HG02943 (cell line): ENCODE results near the gene UCP2.

Source experiments
- ATAC-seq: cut with Tn5 transposase; IDR thresholded peaks from one replicate; pipeline ENCODE4 v1.9.1; 2021; ENCODE audit warnings: mild to moderate bottlenecking, low read depth, moderate library complexity; ENCODE audit not compliant: unreplicated experiment

The UCP2 gene

DNA sequence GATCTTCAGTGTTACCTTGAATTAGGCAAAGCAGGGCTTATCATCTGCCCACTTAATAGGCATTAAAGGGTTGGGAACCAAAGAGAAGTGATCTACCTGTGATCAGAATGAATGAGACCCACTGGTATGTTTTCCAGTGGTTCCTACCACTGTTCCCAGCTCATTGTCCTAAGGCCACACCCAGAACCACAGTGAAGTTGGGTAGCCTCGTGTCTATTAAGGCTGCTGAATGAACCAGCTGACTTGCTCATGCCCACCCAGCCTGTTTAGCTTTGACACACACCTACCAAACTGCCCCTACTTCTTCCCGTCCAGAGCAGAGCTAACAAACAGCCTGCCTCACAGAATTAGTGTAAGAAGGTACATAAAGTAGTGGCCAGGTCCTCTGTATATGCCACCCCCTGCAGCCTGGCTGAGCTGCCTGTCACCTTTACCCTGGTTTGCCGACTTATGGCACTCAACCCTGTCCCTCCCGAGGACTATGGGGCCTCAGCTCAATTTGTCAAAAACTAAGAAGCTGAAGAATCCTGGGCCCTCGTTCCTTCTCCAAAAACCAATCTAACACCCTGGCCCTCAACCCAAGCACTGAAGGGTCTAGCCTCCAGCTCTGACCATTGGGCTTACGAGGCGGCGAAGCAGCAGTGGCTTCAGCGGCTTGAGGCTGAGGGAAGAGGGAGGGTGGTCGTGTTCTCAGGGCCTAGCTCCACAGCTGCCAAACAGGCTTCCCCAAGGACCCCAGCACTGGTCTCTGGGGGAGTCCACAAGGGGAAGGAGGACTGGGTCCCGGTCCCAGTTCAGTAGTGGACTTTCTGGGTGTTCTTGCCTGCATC is 9.8 kb downstream of the UCP2 start:
- ATAC-seq: no peak

DNA sequence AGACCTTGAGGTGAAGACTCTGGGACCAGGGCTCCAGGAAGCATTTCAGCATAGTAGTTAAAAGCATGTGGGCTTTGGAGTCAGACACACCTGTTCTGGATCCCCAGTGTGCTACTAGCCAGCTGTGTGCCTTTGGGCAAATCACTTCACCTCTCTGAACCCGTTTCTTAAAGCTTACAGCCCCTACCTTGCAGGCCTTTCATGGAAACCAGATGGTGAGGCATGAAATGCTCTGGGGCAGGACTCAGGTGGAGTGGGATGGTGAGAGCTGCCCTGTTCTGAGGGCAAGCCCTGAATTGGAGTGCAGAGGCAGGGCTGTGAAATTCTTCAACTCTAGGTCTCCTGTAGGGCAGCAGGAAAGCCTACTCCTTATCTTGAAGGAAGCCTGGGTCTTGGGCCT is 10.5 kb downstream of the UCP2 start:
- ATAC-seq: no peak

DNA sequence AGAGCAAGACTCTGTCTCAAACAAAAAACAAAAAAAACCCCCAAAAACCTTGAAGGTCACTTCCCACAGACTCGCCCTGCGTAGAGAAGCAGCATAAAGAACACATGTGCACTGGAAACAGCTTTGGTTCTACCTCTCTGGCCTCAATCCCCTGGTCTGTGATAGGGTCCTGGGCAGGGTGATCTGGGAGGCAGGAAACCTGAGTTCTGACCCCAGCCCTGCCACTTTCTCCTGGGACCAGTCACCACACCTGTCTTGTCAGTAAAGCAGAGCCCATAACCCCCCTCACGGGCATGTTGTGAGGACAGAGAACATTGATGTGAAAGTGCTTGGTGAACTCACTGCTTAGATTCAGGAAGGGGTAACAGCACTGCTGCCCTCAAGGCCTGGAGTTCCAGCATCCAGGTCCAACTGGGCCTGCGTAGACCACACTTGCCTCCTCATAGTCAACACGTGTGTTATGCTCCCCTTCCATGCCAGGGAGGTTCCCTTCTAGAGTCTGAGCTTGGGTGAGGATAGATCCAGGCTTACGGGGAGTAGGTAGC is 11.4 kb downstream of the UCP2 start:
- no peak for ATAC-seq

DNA sequence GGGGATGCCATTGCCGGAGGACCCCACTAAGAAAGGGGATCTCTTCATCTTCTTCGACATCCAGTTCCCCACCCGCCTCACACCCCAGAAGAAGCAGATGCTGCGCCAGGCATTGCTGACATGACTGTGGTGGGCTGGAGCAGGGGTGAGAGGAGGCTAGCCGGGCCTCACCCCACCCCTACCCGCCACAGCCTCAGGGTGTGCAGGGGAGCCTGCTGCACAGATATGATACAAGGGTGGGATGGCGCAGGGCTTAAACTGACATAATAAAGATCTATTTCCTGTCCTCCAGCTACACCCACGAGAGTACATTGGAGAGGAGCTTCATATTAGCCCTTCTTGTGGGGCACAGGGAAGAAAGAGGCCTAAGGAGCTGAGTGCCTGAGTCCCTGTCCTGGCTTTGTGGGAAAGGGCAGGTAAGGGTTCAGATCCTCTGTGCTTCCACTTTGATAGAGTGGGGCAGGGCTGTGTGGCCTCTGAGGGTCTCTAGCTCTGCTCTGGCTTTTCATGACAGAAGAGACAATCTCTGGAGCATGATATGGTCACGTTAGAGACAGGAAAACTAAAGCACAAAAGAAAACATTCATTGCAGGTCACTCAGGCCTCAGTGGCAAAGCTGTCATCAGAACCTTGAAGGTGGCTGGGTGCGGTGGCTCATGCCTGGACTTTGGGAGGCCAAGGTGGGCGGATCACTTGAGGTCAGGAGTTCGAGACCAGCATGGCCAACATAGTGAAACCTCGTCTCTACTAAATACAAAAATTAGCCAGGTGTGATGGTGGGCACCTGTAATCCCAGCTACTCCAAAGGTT is 12.4 kb downstream of the UCP2 start:
- no peak for ATAC-seq

DNA sequence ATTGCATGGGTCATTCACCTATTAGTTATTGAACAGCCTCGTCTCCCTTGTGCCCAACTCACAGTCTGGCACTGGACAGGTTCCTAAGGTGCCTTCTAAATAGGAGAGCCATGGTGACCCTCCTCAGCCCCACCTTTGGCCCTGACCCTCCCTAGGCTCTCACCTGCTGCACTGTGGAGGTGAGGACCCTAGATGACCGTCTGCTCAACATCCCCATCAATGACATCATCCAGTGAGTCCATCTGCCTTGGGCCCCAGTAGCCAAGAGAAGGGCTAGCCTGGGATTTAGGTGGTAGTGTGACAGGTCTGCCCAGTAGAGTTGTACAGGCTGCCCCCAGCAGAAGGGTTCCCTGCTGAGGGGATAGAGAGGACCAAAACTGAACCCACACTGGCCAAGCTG is 13.6 kb downstream of the UCP2 start:
- ATAC-seq: no peak

DNA sequence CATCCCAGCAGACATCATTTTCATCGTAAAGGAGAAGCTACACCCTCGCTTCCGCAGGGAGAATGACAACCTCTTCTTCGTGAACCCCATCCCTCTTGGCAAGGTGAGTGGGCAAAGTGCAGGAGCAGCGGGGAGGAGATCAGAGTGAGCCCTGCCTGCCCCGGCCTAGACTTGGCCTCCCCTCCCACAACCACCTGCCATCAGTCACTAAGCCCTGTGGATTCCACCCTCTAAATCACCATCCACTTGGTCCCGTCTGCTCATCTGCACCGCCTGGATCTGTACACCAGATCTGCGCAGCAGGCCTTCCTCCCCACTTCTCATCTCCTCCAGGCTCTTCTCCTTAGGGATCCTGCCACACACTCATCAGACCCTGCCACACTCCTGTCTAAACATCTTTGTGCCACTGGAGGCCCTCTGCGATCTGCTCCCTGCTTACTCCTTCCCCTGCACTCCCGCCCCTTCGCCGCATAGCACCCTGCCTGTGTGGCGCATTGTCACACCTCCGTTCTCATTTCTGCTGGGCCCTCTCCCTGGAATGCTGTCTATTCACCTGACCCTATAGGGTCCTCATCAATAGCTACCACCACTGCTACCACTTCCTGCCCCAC is 14.2 kb downstream of the UCP2 start:
- ATAC-seq: no peak

DNA sequence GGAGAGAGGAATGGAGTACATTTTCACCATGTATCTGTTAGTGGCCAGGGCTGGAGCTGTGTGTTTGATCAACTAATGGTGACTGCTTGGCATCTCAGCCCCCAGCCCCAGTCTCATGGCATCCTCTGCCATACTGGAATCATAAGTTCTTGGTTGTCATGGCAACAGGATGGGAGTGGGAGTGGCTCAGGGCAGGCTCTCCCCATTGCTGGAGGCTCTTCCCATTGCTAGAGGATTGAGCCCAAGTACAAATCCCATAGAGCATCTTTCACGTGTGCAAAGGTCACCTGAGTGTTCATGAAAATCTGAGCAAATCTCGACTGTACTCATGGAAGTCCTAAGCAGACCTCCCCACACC is 16.9 kb downstream of the UCP2 start:
- ATAC-seq: no peak

DNA sequence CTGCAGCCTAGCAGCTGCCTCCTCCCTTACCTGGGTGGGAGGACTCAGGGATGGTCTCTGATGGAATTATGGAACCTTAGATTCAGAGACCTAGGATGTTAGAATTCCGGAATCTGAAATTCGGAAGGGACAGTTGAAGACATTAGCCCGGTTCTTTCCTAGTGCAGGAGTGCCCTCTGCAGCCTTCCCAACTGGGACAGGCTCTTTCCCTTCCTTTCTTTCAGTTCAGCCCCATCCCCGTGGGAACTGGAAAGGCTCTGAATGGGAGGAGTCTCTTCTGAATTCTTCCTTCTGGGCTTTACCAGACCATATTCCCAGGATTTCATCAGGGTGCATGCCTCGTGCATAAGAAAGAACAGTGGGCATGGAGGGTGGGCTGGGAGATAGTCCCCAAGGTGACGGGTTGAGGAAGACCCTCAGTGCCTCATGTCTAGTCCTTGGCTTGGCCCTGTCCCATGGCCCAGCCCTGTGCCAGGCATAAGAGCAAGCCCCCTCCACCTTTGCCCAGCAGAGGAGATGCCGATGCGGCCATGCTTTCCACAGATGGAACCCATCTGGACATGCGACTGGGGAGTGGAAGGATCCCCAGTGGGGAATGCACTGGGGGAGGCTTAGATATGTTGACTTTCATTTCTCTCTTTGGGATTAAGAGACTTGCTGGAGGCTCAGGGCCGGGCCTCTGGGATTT is 17.4 kb downstream of the UCP2 start:
- no peak for ATAC-seq

DNA sequence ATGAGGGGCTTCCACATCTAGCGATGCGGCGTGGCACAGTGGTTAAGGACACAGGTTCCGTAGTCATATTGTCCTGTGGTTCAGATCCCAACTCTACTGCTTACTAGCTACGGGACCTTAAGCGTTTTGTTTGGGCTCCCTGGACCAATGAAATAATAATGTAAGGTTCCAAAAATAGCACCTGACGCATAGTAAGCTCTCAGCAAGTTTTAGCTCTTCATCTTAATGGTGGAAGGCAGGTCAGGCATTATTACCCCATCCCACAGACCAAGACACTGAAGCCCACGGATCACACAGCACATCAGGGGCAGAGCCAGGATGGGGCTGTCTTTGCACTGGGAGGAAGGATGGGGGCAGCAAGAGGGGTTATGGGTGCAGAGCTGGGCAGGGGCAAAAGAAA is 18.8 kb downstream of the UCP2 start:
- no peak for ATAC-seq

DNA sequence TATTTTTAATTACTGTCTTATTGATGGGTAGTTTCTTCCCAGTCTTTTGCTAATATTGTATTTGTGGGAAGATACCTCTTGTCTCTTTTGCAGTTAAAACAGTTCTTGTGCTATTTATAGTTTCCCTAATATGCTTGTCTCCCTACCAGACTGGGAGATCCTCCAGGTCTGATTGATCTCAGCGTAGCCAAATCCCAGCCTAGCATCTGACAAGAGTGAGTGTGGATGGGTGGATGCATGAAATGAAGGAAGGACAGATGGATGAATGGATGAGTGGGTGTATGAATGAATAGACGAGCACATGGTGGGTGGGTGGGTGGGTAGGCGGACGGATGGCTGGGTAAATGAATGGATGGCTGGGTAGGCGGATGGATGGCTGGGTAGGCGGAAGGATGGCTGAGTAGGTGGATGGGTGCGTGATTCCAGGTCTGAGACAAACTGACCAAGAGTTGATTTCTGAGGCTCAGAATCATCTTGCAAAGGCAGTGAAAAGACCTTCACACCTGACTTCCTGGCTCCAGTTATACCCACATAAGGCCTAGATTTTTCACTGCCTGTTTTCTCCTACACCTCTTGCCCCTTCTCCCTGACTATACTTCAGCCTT is 20.4 kb downstream of the UCP2 start:
- no peak for ATAC-seq

DNA sequence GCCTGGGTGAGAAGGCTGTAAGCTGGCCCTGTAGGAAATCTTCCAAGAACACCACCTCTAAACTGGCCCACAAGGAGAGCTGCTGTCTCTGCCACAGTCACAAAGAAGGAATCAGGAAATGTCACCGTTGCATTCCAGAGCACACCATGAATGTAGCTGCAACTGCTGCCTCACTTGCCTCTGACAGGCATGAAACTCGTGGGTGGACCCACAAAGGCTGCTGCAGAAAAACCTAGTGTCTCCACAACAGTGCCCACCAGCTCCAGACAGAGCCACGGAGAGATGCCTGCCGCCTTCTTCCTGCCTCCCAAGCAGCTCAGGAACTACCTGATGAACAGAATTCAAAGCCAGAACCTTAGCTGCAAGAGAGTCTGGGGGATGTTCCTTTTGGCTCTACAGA is 21.3 kb downstream of the UCP2 start:
- no peak for ATAC-seq

DNA sequence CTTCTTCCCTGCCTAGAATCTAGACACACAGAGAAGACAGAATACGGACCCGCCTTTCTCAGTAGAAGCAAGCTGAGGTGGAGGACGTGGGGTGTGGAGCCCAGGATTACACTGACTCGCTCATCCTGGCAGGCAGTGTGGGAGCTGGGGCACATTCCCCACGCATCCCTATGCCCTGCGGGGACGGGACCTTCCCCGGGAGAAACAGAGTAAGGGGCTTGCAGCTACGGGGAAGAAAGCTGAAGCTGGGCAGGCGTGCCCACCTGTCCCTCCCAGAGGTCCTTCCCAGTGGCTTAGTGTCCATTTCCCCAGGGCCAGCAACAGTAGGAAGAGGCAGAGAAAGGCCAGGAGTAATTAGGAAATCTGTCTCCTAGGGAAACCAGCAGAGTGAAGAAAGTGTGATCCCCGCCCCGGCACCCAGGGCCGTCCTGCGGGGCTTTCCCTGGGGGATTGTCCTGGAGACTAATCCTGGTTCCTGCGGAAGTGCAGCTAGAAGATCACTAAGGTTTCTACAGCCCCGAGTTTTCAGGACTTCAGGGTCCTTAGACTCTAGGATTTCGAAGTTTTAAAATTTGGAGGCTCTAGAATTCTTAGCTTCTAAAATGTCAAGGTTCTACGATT is 24.0 kb downstream of the UCP2 start:
- ATAC-seq: no peak

DNA sequence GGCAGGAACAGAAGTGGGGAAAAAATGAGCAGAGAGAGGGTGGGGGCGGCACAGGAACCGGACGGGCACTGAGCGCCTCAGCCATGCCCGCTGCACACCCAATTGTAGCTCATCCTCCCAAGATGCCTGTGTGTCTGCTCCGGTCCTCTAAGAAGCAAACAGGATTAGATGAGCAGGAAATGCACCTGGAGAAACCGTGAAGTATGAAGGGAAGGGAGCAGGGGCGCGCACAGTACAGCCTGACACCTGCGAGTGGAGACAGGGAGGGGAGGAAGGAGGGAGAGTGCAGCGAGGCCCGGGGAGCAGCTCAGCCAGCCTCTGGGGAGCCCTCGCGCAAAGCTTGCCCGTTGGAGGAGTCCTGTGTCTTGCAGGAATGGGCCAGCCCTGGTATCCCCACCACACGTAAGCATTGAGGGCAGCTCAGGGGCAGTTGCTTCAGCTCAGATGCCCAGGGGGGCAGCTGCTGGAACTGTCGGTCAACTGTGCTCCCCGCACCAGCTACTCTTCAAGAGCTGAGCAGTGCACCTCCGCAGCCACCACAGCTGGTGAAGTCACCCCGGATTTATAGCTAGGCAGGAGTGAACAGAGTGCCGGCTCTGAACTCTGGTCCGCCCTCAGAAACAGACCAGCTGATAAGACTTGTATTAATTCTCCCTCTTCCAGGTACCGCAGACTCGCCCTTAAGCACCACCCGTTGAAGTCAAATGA is 24.8 kb downstream of the UCP2 start:
- ATAC-seq: no peak

DNA sequence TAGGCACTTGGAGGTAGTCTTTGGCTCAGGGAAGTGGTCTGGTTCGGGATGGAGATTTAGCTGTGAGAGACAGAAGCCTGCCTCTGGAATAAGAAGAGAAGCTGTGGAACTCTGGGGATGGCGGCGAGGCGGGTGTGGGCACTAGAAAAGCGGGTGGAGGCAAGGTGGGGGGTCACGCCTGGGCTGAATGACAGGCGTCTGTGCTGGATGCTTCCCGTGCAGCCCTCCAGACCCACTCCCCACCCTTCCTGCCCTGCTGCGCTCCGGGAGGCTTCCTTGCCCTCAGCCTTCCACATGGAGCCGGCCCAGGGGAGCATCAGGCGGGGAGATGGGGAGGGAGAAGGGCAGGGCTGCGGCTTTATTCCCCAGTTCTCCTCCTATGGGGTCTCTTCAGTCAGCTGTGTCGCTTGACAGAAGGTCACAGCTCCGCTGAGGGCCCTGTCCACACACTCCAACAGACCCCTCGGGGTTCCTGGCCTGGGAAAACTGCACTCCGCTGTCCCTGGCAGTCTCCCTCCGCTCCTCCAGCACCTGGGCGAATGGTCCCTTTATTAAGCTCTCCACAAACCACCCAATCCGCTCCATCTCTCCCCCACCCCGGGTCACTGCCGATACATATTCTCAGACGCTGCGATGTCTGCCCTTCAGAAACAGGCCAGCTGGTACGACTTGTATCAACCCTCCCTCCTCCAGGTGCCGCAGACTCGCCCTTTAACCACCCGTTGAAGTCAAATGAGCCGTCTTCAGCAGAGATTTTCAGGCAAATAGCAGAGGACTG is 25.6 kb downstream of the UCP2 start:
- no peak for ATAC-seq

DNA sequence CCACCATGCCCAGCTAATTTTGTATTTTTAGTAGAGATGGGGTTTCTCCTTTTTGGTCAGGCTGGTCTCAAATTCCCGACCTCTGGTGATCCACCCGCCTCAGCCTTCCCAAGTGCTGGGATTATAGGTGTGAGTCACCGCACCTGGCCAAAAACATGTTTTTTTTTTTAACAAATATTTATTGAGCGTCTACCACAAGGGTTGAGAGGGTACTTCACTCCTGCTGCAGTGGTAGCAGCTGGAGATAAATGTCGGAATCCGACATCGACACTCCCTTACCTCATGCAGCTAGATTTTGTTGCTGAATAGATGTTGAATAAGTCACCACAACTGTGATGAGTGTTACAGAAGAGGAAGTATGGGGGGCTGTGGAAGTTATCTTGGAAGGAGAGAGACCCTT is 30.8 kb downstream of the UCP2 start:
- ATAC-seq: no peak

DNA sequence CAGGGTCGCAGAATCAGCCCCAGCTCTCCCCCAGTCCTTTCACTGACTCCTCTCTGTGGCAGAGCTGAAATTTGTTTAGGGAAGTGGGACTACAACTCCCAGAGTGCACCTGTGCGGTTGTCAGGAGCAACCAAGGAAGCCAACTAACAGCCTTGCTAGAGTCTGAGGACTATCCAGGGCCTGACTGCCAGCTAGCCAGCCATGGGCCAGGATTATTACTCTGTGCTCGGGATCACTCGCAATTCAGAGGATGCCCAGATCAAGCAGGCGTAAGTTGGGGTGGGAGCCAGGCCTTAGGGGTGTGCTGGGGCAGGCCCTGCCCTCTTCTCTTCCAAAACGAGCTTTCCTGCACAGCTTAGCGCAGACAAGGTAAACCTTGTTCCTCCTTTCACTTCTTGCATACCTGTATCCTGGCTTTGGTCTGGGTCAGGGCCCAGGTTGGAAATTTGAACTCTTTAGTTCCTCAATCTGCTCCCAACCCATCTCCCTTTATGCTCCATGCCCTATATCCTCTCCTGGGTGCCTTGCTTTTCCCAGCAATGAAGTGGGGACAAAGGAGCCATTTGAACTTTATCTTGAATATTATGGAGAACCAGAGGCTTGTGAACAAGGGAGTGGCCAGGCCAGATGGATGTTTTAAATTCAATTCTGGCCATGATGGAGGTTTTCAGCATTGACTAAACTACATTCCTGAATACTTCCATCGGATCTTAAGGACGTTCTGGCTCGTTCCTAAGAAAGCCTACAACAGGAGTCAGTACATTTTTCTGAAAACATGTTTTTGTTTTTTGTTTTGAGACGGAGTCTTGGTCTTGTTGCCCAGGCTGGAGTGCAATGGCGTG is 31.6 kb downstream of the UCP2 start, which contains the start of gene DNAJB13:
Gene DNAJB13 (plus strand): TSS at position 158 of the 842 bp plus-strand sequence. CDS start 44 bp downstream, at position 202.
- peak; percentile 86 for ATAC-seq

DNA sequence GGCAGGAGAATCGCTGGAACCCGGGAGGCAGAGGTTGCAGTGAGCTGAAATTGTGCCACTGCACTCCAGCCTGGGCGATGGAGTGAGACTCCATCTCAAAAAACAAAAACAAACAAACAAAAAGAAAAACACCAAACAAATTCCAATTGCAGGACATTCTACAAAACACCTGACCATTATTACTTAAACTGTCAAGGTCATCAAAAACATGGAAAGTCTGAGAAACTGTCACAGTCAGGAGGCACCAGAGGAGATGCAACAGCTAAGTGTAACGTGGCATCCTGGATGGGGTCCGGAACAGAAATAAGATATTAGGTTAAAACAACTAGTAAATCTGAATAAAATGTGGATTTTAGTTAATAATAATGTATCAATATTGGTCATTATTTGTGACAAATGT is 32.7 kb downstream of the UCP2 start:
- no peak for ATAC-seq
